ENCODE data around the gene SARNP. TPM values are rescaled to one million over a fixed set of nuclear protein-coding genes. Genes with fewer than 3 reads are reported as not detected.

Gene SARNP
- total and polyA plus RNA-seq, 10 of the 15 experiments (the other 5 are each of a cell fraction or from before 2014, with no cell fraction given): 77.6 to 445 (median 188) TPM

- TF ChIP-seq ZNF592 (IDR thresholded peaks at IDR 0.05) (no peak), CHD4 (IDR thresholded peaks at IDR 0.05) (no peak), ESRRA (IDR thresholded peaks at IDR 0.05; ENCODE audit: low read length) (no peak), SRF (IDR thresholded peaks at IDR 0.05; ENCODE audit: low read depth in 2 of 2, low read length in 2 of 2) (no peak), IKZF1 (conservative IDR thresholded peaks at IDR 0.05) (peak; percentile 18), ZNF687 (IDR thresholded peaks at IDR 0.05) (no peak), NFXL1 (IDR thresholded peaks at IDR 0.05; ENCODE audit: borderline replicate concordance) (no peak), TCF12 (IDR thresholded peaks at IDR 0.05; ENCODE audit: low read depth, low read length) (no peak), RBBP5 (conservative IDR thresholded peaks at IDR 0.05) (no peak), LARP7 (IDR thresholded peaks at IDR 0.05) (no peak), SKIL (IDR thresholded peaks at IDR 0.05; ENCODE audit: low read depth, poor library complexity, severe bottlenecking) (peak; percentile 75), SPI1 (IDR thresholded peaks at IDR 0.05; ENCODE audit: borderline replicate concordance, insufficient read depth, low read depth, low read length) (no peak), IKZF2 (IDR thresholded peaks at IDR 0.05) (no peak), SIN3A (IDR thresholded peaks at IDR 0.05; ENCODE audit: low read depth, low read length) (0 out of 2 replicates have a peak, but pooled peaks have one; percentile 14), SMC3 (IDR thresholded peaks at IDR 0.05; ENCODE audit: borderline replicate concordance, low read length) (no peak), SMARCA5 (IDR thresholded peaks at IDR 0.05) (no peak), PML (IDR thresholded peaks at IDR 0.05; ENCODE audit: low read length) (no peak), EP300 (IDR thresholded peaks at IDR 0.05; ENCODE audit: borderline replicate concordance in 1 of 2, control insufficient read depth in 1 of 2, low read depth in 2 of 2, low read length in 2 of 2) (0 out of 4 replicates have a peak, but pooled peaks of 1 of the 2 experiments have one; percentile 20), RAD21 (IDR thresholded peaks at IDR 0.05; ENCODE audit: insufficient read depth, low read depth, low read length) (no peak), MTA3 (IDR thresholded peaks at IDR 0.05; ENCODE audit: borderline replicate concordance, low read length) (no peak), TARDBP (IDR thresholded peaks at IDR 0.05; ENCODE audit: borderline replicate concordance) (no peak)
Measured at GRCh38 chr12:55830601-55831446, 13.3 kb upstream of the SARNP start (continued).

Data from GM12878 (cell line).